OCI-LY7 (cell line): ENCODE measurements around the gene NMT1. TPM values are rescaled to one million over a fixed set of nuclear protein-coding genes. Genes with fewer than 3 reads are reported as not detected.

ENCODE experiments used
- BruUV-seq: library from RNA; stranded (reverse); fragments of 400-500 nt; replicated peaks from 2 replicates; lab custom pipeline; 2021; lab: Mats Ljungman, UMichigan
- CTCF ChIA-PET: fragments of 300-600 bp; sonication (Branson Sonifier 250); formaldehyde crosslinking; loops from one replicate; lab custom pipeline; 2022; ENCODE audit warnings: antibody characterized with exemption; ENCODE audit not compliant: unreplicated experiment; lab: Charles Lee
- POLR2A ChIA-PET: fragments of 300-600 bp; sonication (Branson Sonifier 250); formaldehyde crosslinking; loops from one replicate; lab custom pipeline; 2022; ENCODE audit warnings: antibody characterized with exemption; lab: Charles Lee
- DNase-seq: peaks from one replicate; pipeline ENCODE4 v3.0.0-alpha.2; 2015; ENCODE audit warnings: low spot score
- H2AFZ ChIP-seq: fragments of 200-600 bp; sonication (generic), shearing (Covaris generic); 2 replicates; pipeline ENCODE4 v1.6.1; 2014; ENCODE audit warnings: mild to moderate bottlenecking, antibody characterized with exemption, low read length, moderate library complexity
- H3K27ac ChIP-seq: fragments of 200-600 bp; sonication (generic); 2 replicates; pipeline ENCODE4 v1.5.1; 2014; ENCODE audit warnings: mixed run types, low read depth, mild to moderate bottlenecking, moderate library complexity, low read length, inconsistent platforms; ENCODE audit not compliant: poor library complexity, severe bottlenecking
- H3K36me3 ChIP-seq: fragments of 200-600 bp; sonication (generic); 2 replicates; pipeline ENCODE4 v1.6.1; 2014; ENCODE audit warnings: mild to moderate bottlenecking, antibody characterized with exemption, low read length, moderate library complexity, mixed read lengths; ENCODE audit not compliant: insufficient read depth
- H3K4me1 ChIP-seq: fragments of 200-600 bp; sonication (generic); 2 replicates; pipeline ENCODE4 v1.5.1; 2014; ENCODE audit warnings: mild to moderate bottlenecking, low read length; ENCODE audit not compliant: insufficient read depth, poor library complexity, severe bottlenecking
- H3K4me2 ChIP-seq: fragments of 200-600 bp; sonication (generic); 2 replicates; pipeline ENCODE4 v1.6.1; 2014; ENCODE audit warnings: mild to moderate bottlenecking, low read length
- H3K4me3 ChIP-seq: fragments of 200-600 bp; sonication (generic); 2 replicates; pipeline ENCODE4 v1.5.1; 2014; ENCODE audit warnings: mild to moderate bottlenecking, low read depth, low read length; ENCODE audit not compliant: poor library complexity, severe bottlenecking
- H3K79me2 ChIP-seq: fragments of 200-600 bp; sonication (generic); 2 replicates; pipeline ENCODE4 v1.6.1; 2016; ENCODE audit warnings: low read depth, mild to moderate bottlenecking, low read length, moderate library complexity, mixed read lengths; ENCODE audit not compliant: insufficient read depth
- H3K9me2 ChIP-seq: fragments of 200-600 bp; sonication (generic); 2 replicates; pipeline ENCODE4 v1.6.1; 2016; ENCODE audit warnings: mild to moderate bottlenecking, low read length, mixed read lengths; ENCODE audit not compliant: insufficient read depth
- H3K9me3 ChIP-seq: fragments of 200-600 bp; sonication (generic); 2 replicates; pipeline ENCODE4 v1.6.1; 2014; ENCODE audit warnings: mild to moderate bottlenecking, mixed run types, low read length, mixed read lengths
- H4K20me1 ChIP-seq: fragments of 200-600 bp; sonication (generic); 2 replicates; pipeline ENCODE4 v1.6.1; 2014; ENCODE audit warnings: mild to moderate bottlenecking, antibody characterized with exemption, low read length, moderate library complexity, mixed read lengths; ENCODE audit not compliant: insufficient read depth
- EZH2phosphoT487 ChIP-seq: fragments of 200-600 bp; sonication (generic); IDR thresholded peaks from 2 replicates; pipeline ENCODE4 v1.6.1; 2018; ENCODE audit warnings: low read depth, borderline replicate concordance, mild to moderate bottlenecking, mixed run types, antibody characterized with exemption, low read length, moderate library complexity, mixed read lengths
- intact Hi-C: fragments of 100-400 bp; cut with micrococcal nuclease; formaldehyde crosslinking; loops from one replicate; pipeline ENCODE4 v1.10.0; 2022; ENCODE audit not compliant: unreplicated experiment
- total RNA-seq, 2 experiments: library from RNA; depleted of rRNA in 1 of 2; stranded (reverse); fragments of >200 nt in 1 of 2; shearing (Covaris generic) in 1 of 2; gene quantifications; 2 replicates each; pipeline ENCODE4 v1.2.3, GENCODE V29; 2014 to 2022
- TF ChIP-seq, protein P1 (sequence below): fragments of 200-600 bp; sonication (generic); conservative IDR thresholded peaks from 2 replicates; pipeline ENCODE4 v1.5.1; 2014; ENCODE audit warnings: mild to moderate bottlenecking, antibody characterized with exemption, low read length, moderate library complexity, mixed read lengths

The NMT1 gene
- total RNA-seq, 2 experiments from 2014 or later, result 82.3 to 134 TPM

DNA sequence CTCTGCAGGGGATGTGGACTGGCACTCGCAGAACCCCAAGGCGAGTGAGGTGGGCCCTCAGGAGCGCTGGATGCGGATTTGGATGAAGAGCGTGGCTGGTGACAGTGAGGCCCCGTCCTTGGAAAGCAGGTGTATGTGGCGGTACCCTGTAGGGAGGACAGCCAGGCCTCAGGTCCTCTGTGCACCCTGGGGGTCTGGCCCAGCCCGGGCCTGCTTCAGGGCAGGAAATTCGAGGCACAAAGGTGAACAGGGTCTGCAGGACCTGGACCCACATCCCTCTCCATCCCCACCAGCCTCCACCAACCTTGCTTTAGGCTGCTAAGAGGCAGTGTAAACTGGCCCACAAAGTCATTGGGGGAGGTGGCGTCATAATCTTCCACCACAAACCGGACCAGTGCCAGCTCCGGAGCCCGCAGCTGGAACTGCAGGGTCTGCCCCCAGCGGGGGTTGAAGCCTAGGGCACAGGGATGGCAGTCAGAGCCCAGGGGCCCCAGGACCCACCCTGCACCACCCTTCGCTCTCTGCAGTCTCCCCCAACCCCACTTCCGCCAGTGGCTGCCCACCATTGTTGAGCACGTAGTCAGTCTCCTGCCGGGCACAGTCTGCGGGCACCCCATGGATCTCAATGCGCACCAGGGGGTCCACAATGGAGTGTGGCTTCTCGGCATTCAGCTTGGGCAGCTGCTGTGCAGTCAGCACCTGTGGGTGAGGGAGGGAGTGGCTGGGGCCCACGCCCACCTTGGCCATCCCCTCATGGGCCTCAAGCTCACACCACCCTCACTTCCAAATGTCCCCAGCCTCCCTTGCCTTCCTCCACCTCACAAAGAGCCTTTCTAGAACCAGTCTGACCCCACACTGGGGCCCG, 51.7 kb downstream of the NMT1 start:
- Histone ChIP-seq H3K4me2 (no peak overlapping the region), H3K9me2 (no peaks in the 10 kb centered on the region), H3K9me3 (no peaks in the 10 kb centered on the region), H3K79me2 (no peaks in the 10 kb centered on the region), H3K27ac (no peak overlapping the region), H3K36me3 (peaks cover 15% of the 10 kb centered on the region), H3K4me1 (peaks cover 13% of the 10 kb centered on the region), H2AFZ (no peak overlapping the region), H4K20me1 (no peaks in the 10 kb centered on the region), H3K4me3 (no peak overlapping the region)
- ChIA-PET CTCF (no interaction called here), POLR2A (interaction anchor here (0.6 kb wide), 1 partner anchor 114 kb away, joined by 3 read pairs; no protein-coding TSS in a partner anchor)
- no TSS peak for BruUV-seq
- DNase-seq, result no peak
- TF ChIP-seq EZH2phosphoT487, result no peak
- TF ChIP-seq, protein P1, sequence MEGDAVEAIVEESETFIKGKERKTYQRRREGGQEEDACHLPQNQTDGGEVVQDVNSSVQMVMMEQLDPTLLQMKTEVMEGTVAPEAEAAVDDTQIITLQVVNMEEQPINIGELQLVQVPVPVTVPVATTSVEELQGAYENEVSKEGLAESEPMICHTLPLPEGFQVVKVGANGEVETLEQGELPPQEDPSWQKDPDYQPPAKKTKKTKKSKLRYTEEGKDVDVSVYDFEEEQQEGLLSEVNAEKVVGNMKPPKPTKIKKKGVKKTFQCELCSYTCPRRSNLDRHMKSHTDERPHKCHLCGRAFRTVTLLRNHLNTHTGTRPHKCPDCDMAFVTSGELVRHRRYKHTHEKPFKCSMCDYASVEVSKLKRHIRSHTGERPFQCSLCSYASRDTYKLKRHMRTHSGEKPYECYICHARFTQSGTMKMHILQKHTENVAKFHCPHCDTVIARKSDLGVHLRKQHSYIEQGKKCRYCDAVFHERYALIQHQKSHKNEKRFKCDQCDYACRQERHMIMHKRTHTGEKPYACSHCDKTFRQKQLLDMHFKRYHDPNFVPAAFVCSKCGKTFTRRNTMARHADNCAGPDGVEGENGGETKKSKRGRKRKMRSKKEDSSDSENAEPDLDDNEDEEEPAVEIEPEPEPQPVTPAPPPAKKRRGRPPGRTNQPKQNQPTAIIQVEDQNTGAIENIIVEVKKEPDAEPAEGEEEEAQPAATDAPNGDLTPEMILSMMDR, result no peak
- intact Hi-C loops, result no loop called here

GRCh38 chr17:45113424-45113754, 52.3 kb downstream of the NMT1 start:
- Histone ChIP-seq H3K4me1 (peaks cover 13% of the 10 kb centered on the region), H3K4me2 (no peak overlapping the region), H3K9me2 (no peaks in the 10 kb centered on the region), H3K9me3 (no peaks in the 10 kb centered on the region), H4K20me1 (no peaks in the 10 kb centered on the region), H2AFZ (no peak overlapping the region), H3K36me3 (peaks cover 9% of the 10 kb centered on the region; the same call in 1 of the 2 replicates), H3K79me2 (no peaks in the 10 kb centered on the region), H3K4me3 (no peak overlapping the region), H3K27ac (no peak overlapping the region)
- intact Hi-C loops, result no loop called here
- no TSS peak for BruUV-seq
- ChIA-PET CTCF (no interaction called here), POLR2A (no interaction called here)
- DNase-seq, result no peak
- TF ChIP-seq, protein P1, result no peak
- TF ChIP-seq EZH2phosphoT487, result no peak
